Calu3 (cell line): ENCODE results near the gene ECHDC1. TPM values are rescaled to one million over a fixed set of nuclear protein-coding genes. Genes with fewer than 3 reads are reported as not detected.
"Not testable (repeated sequence)": the region's sequence is repeated elsewhere in the genome, so short reads cannot be mapped to it uniquely, and the experiment has no call there.

Source experiments
- BruUV-seq: library from RNA; stranded (reverse); fragments of 400-500 nt; replicated peaks from 2 replicates; lab custom pipeline; 2021; lab: Mats Ljungman, UMichigan
- CTCF ChIA-PET: fragments of 300-600 bp; sonication (Branson Sonifier 250); formaldehyde crosslinking; loops from one replicate; lab custom pipeline; 2022; ENCODE audit warnings: antibody characterized with exemption; lab: Charles Lee
- DNase-seq: peaks from one replicate; pipeline ENCODE4 v3.0.0; 2022
- H3K27ac Mint-ChIP-seq: one replicate; pipeline ENCODE4 v1.8.0; 2022; ENCODE audit warnings: mixed read lengths; ENCODE audit not compliant: unreplicated experiment
- H3K27me3 Mint-ChIP-seq: one replicate; pipeline ENCODE4 v1.8.0; 2022; ENCODE audit warnings: mixed read lengths; ENCODE audit not compliant: unreplicated experiment
- H3K36me3 Mint-ChIP-seq: one replicate; pipeline ENCODE4 v1.8.0; 2022; ENCODE audit warnings: mild to moderate bottlenecking, moderate library complexity, mixed read lengths; ENCODE audit not compliant: insufficient read depth, unreplicated experiment
- H3K4me1 Mint-ChIP-seq: one replicate; pipeline ENCODE4 v1.8.0; 2022; ENCODE audit warnings: mild to moderate bottlenecking, low read depth, mixed read lengths; ENCODE audit not compliant: unreplicated experiment
- H3K4me3 Mint-ChIP-seq: one replicate; pipeline ENCODE4 v1.8.0; 2022; ENCODE audit warnings: mild to moderate bottlenecking, low read depth, moderate library complexity, mixed read lengths; ENCODE audit not compliant: unreplicated experiment
- H3K9me3 Mint-ChIP-seq: one replicate; pipeline ENCODE4 v1.8.0; 2022; ENCODE audit warnings: low read depth, mixed read lengths; ENCODE audit not compliant: unreplicated experiment
- intact Hi-C: fragments of 100-400 bp; cut with micrococcal nuclease; formaldehyde crosslinking; loops from one replicate; pipeline ENCODE4 v1.10.0; 2022; ENCODE audit not compliant: unreplicated experiment
- total RNA-seq: library from RNA; stranded (reverse); gene quantifications from 2 replicates; pipeline ENCODE4 v1.2.3, GENCODE V29; 2022
- TF ChIP-seq, protein P1 (sequence below): fragments of 200-600 bp; IDR thresholded peaks from one replicate; pipeline ENCODE4 v1.8.0; 2022; ENCODE audit warnings: antibody characterized with exemption; ENCODE audit not compliant: unreplicated experiment

The ECHDC1 gene
- total RNA-seq, 1 experiment from 2014 or later = 42.5 TPM

DNA sequence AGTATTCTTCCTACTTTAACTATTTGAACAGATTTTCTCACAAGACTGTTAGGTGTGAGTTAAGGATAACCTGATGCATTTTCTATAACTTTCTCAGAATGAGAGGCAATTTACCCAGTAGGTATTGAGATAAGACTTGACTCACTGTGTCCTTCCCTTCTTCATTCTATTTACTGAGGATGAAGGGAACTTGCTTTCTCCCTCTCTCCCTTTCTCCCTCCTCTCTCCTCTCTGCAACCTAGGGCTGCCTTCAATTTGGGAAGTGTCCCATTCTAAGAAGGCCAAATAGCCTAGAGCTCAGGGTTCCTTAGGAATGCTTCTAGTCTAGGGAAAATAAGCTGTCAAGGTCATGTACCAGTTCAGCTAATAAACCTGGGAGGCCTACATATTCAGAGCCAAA is 3.2 kb downstream of the ECHDC1 start:
- no peaks in the 10 kb centered on the region for H3K27me3 Mint-ChIP-seq
- BruUV-seq = no TSS peak
- peaks cover 9% of the 10 kb centered on the region for H3K4me1 Mint-ChIP-seq
- no peaks in the 10 kb centered on the region for H3K9me3 Mint-ChIP-seq
- DNase-seq = no peak
- CTCF ChIA-PET = no interaction called here
- no peak overlapping the region for H3K27ac Mint-ChIP-seq
- intact Hi-C loops = loop anchor here (5.0 kb wide), 1 partner anchor 82 kb away; no protein-coding TSS in a partner anchor
- no peak overlapping the region for H3K4me3 Mint-ChIP-seq
- TF ChIP-seq, protein P1, sequence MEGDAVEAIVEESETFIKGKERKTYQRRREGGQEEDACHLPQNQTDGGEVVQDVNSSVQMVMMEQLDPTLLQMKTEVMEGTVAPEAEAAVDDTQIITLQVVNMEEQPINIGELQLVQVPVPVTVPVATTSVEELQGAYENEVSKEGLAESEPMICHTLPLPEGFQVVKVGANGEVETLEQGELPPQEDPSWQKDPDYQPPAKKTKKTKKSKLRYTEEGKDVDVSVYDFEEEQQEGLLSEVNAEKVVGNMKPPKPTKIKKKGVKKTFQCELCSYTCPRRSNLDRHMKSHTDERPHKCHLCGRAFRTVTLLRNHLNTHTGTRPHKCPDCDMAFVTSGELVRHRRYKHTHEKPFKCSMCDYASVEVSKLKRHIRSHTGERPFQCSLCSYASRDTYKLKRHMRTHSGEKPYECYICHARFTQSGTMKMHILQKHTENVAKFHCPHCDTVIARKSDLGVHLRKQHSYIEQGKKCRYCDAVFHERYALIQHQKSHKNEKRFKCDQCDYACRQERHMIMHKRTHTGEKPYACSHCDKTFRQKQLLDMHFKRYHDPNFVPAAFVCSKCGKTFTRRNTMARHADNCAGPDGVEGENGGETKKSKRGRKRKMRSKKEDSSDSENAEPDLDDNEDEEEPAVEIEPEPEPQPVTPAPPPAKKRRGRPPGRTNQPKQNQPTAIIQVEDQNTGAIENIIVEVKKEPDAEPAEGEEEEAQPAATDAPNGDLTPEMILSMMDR = no peak
- H3K36me3 Mint-ChIP-seq = no peaks in the 10 kb centered on the region

DNA sequence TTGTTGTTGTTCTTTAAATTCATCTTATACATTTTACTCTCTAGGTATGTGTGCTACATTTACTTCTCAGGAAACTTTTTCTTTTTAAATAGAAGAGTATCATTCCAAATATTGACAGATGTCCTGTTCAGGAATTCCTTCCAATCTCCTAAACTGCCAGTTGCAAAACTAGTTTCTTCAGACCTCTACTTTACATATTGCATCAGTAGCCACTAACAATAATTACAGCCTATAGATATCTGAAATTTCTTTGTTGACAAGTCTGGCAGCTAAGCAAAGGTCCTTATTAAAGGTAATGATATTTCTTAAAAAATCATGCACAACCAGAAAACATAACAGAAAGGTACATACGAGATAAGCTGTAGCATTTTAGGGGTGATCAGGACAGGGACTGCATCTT is 4.5 kb downstream of the ECHDC1 start:
- CTCF ChIA-PET = no interaction called here
- no peak for DNase-seq
- Mint-ChIP-seq H3K4me1 (peaks cover 16% of the 10 kb centered on the region), H3K27me3 (no peaks in the 10 kb centered on the region), H3K27ac (no peak overlapping the region), H3K9me3 (no peaks in the 10 kb centered on the region), H3K4me3 (no peak overlapping the region), H3K36me3 (no peaks in the 10 kb centered on the region)
- intact Hi-C loops = no loop called here
- no TSS peak for BruUV-seq
- TF ChIP-seq, protein P1 = no peak

DNA sequence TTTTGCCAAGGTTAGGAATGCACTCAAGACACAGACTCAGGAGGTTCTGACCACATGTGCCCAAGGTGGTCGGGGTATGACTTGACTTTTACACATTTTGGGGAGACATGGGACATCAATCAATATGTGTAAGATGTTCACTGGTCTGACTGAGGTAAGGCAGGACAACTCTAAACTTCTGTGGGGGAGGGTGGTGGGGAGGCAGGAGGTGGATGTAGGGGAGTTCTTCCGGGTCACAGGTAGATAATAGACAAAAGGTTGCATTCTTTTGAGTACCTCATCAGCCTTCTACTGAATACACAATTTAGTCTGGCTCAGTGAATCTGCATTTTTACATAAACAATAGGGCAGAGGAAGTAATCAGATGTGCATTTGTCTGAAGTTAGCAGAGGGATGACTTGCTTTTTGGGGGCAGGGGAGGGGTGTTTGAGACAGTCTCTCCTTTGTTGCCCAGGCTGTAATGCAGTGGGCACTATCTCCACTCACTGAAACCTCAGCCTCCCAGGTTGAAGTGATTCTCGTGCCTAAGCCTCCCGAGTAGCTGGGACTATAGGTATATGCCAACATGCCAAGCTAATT is 10.9 kb downstream of the ECHDC1 start:
- Mint-ChIP-seq H3K9me3 (no peaks in the 10 kb centered on the region), H3K4me3 (no peak overlapping the region), H3K27me3 (no peaks in the 10 kb centered on the region), H3K36me3 (no peaks in the 10 kb centered on the region), H3K4me1 (peaks cover 19% of the 10 kb centered on the region), H3K27ac (no peak overlapping the region)
- TF ChIP-seq, protein P1 = no peak
- intact Hi-C loops = no loop called here
- CTCF ChIA-PET = interaction anchor here (1.2 kb wide), 1 partner anchor 11 kb away, joined by 3 read pairs; no protein-coding TSS in a partner anchor
- BruUV-seq = no TSS peak
- DNase-seq = no peak

DNA sequence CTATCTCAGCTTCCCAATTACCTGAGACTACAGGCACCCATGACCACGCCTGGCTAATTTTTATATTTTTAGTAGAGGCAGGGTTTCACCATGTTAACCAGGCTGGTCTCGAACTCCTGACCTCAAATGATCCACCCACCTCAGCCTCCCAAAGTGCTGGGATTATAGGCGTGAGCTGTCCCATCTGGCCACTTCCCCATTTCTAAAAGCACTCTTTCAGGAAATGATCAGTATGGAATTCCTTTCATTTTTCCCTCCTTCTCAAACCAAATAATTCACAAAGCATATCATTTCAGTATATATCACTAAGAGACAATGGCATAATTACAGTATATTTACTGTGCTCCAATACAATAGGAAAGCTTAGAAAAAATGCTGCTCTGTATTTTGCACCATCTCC is 12.2 kb downstream of the ECHDC1 start:
- BruUV-seq, DNase-seq, H3K4me3 Mint-ChIP-seq, intact Hi-C loops, H3K27ac Mint-ChIP-seq, H3K27me3 Mint-ChIP-seq, H3K36me3 Mint-ChIP-seq, H3K9me3 Mint-ChIP-seq: not testable (repeated sequence)
- peaks cover 12% of the 10 kb centered on the region for H3K4me1 Mint-ChIP-seq
- CTCF ChIA-PET = interaction anchor here (0.6 to 1.1 kb wide), 2 partner anchors 11 to 47 kb away, joined by 3 to 4 read pairs; no protein-coding TSS in a partner anchor

DNA sequence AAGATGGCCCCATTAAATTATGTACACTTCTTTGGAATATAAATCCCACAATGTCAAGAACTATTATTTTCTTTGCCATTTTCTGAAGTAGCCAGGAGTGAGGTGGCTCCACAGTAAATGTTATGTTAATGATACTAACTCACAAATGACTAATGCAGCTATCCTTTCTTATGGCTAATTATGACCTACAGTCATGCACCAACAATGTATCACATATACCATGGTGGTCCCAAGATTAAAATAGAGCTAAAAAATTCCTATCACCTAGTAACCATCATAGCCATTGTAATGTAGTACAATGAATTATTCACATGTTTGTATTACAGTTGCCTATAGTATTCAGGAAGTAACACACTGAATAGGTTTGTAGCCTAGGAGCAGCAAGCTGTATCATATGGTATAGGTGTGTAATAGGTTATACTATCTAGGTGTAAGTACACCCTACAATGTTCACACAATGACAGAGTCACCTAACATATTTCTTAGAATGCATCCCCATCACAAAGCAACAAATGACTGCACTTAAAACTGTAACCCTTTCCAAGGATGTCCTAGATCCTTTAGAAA is 15.3 kb downstream of the ECHDC1 start:
- Mint-ChIP-seq H3K36me3 (peaks cover 11% of the 10 kb centered on the region), H3K27me3 (no peaks in the 10 kb centered on the region), H3K4me1 (no peaks in the 10 kb centered on the region), H3K27ac (no peak overlapping the region), H3K9me3 (no peaks in the 10 kb centered on the region), H3K4me3 (no peak overlapping the region)
- TF ChIP-seq, protein P1 = no peak
- CTCF ChIA-PET = no interaction called here
- no TSS peak for BruUV-seq
- intact Hi-C loops = no loop called here
- DNase-seq = no peak
